Kidney capillary endothelial cell (primary cell): ENCODE results near the gene RPS19.
"Not testable (repeated sequence)": the region's sequence is repeated elsewhere in the genome, so short reads cannot be mapped to it uniquely, and the experiment has no call there.

ENCODE experiments used
- DNase-seq: peaks from one replicate; pipeline ENCODE4 v3.0.0-alpha.2; 2018; ENCODE audit warnings: low spot score

The RPS19 gene

GRCh38 chr19:41901707-41902360, 41.8 kb downstream of the RPS19 start:
- DNase-seq, result no peak

- no peak for DNase-seq
Measured at GRCh38 chr19:41902594-41902993, 42.5 kb downstream of the RPS19 start.

- no peak for DNase-seq
Measured at GRCh38 chr19:41903193-41903953, 43.3 kb downstream of the RPS19 start.

- no peak for DNase-seq
Measured at GRCh38 chr19:41904118-41904870, 44.2 kb downstream of the RPS19 start.

GRCh38 chr19:41905273-41906002, 45.4 kb downstream of the RPS19 start:
- no peak for DNase-seq

GRCh38 chr19:41906271-41906670, 46.2 kb downstream of the RPS19 start:
- DNase-seq, result no peak

- no peak for DNase-seq
Measured at GRCh38 chr19:41906916-41907680, 47.0 kb downstream of the RPS19 start.

GRCh38 chr19:41907994-41908615, 48.0 kb downstream of the RPS19 start:
- no peak for DNase-seq

GRCh38 chr19:41908724-41909464, 48.8 kb downstream of the RPS19 start:
- DNase-seq, result no peak

- DNase-seq, result no peak
Measured at GRCh38 chr19:41909706-41910105, 49.7 kb downstream of the RPS19 start.

- DNase-seq, result no peak
Measured at GRCh38 chr19:41910240-41910991, 50.4 kb downstream of the RPS19 start.

- no peak for DNase-seq
Measured at GRCh38 chr19:41910992-41911888, 51.2 kb downstream of the RPS19 start.

GRCh38 chr19:41911889-41912731, 52.1 kb downstream of the RPS19 start:
- no peak for DNase-seq

- no peak for DNase-seq
Measured at GRCh38 chr19:41912899-41913537, 53.0 kb downstream of the RPS19 start.

- DNase-seq, result no peak
Measured at GRCh38 chr19:41913538-41914423, 53.7 kb downstream of the RPS19 start.

GRCh38 chr19:41914424-41914834, 54.4 kb downstream of the RPS19 start:
- not testable (repeated sequence) for DNase-seq
